Liver (tissue), 9 donors: ENCODE measurements around the gene SERBP1. TPM values are rescaled to one million over a fixed set of nuclear protein-coding genes. Genes with fewer than 3 reads are reported as not detected.

Source experiments
- DNase-seq: peaks from one replicate; pipeline ENCODE4 v3.0.0-alpha.2; 2017; ENCODE audit warnings: low spot score
- H3K27ac ChIP-seq, 2 donors: one replicate each; pipeline ENCODE4 v1.7.0; 2013; ENCODE audit warnings: inconsistent platforms in 2 of 2, low read length in 2 of 2, control low read depth in 1 of 2, low read depth in 1 of 2, mild to moderate bottlenecking in 1 of 2
- H3K27me3 ChIP-seq, 4 donors: one replicate each; pipeline versions ENCODE4 v1.6.1 to v1.7.0; 2013; ENCODE audit warnings: low read length in 3 of 4, inconsistent platforms in 1 of 4, mild to moderate bottlenecking in 1 of 4, moderate library complexity in 1 of 4; ENCODE audit not compliant: control insufficient read depth in 4 of 4, insufficient read depth in 4 of 4
- H3K36me3 ChIP-seq, 4 donors: one replicate each; pipeline versions ENCODE4 v1.6.1 to v1.7.0; 2013; ENCODE audit warnings: low read length in 3 of 4, mild to moderate bottlenecking in 3 of 4, low read depth in 1 of 4, moderate library complexity in 1 of 4; ENCODE audit not compliant: control insufficient read depth in 4 of 4, insufficient read depth in 3 of 4
- H3K4me1 ChIP-seq, 4 donors: one replicate each; pipeline versions ENCODE4 v1.6.1 to v1.7.0; 2013; ENCODE audit warnings: low read length in 3 of 4, mild to moderate bottlenecking in 3 of 4, moderate library complexity in 1 of 4; ENCODE audit not compliant: control insufficient read depth in 4 of 4, insufficient read depth in 4 of 4
- H3K4me3 ChIP-seq, 3 donors: one replicate each; pipeline versions ENCODE4 v1.6.1 to v1.7.0; 2013; ENCODE audit warnings: low read length in 3 of 3, control low read depth in 1 of 3, low read depth in 1 of 3, mild to moderate bottlenecking in 1 of 3
- H3K9ac ChIP-seq, 2 donors: one replicate each; pipeline ENCODE4 v1.7.0; 2013; ENCODE audit warnings: low read length in 2 of 2, mild to moderate bottlenecking in 2 of 2, moderate library complexity in 2 of 2, control low read depth in 1 of 2, low read depth in 1 of 2
- H3K9me3 ChIP-seq, 4 donors: one replicate each; pipeline versions ENCODE4 v1.6.1 to v1.7.0; 2013; ENCODE audit warnings: low read length in 3 of 4; ENCODE audit not compliant: control insufficient read depth in 4 of 4
- EGR1 ChIP-seq, 2 donors: IDR thresholded peaks; 2 replicates each; pipeline ENCODE4 v1.6.1; 2016 to 2018; ENCODE audit warnings: antibody characterized with exemption in 2 of 2, low read depth in 2 of 2
- FOXA1 ChIP-seq: IDR thresholded peaks from 2 replicates; pipeline ENCODE4 v1.6.1; 2016; ENCODE audit warnings: antibody characterized with exemption
- FOXA2 ChIP-seq: IDR thresholded peaks from 2 replicates; pipeline ENCODE4 v1.6.1; 2016; ENCODE audit warnings: antibody characterized with exemption
- GABPA ChIP-seq, 2 donors: IDR thresholded peaks in 1 of 2; conservative IDR thresholded peaks in 1 of 2; 2 replicates each; pipeline ENCODE4 v1.6.1; 2016; ENCODE audit warnings: antibody characterized with exemption in 2 of 2, mild to moderate bottlenecking in 1 of 2, moderate library complexity in 1 of 2
- HNF4A ChIP-seq, 2 donors: conservative IDR thresholded peaks; 2 replicates each; pipeline ENCODE4 v1.6.1; 2016; ENCODE audit warnings: antibody characterized with exemption in 2 of 2, mild to moderate bottlenecking in 2 of 2
- HNF4G ChIP-seq: IDR thresholded peaks from 2 replicates; pipeline ENCODE4 v1.6.1; 2016; ENCODE audit warnings: antibody characterized with exemption
- JUND ChIP-seq, 2 donors: IDR thresholded peaks; 2 replicates each; pipeline ENCODE4 v1.6.1; 2016; ENCODE audit warnings: antibody characterized with exemption in 2 of 2
- NR2F2 ChIP-seq: IDR thresholded peaks from 2 replicates; pipeline ENCODE4 v1.6.1; 2016; ENCODE audit warnings: antibody characterized with exemption
- RAD21 ChIP-seq, 2 donors: IDR thresholded peaks; 2 replicates each; pipeline ENCODE4 v1.6.1; 2016; ENCODE audit warnings: antibody characterized with exemption in 2 of 2, mild to moderate bottlenecking in 2 of 2
- RXRA ChIP-seq, 2 donors: IDR thresholded peaks; 2 replicates each; pipeline ENCODE4 v1.6.1; 2017 to 2018; ENCODE audit warnings: antibody characterized with exemption in 2 of 2, mild to moderate bottlenecking in 1 of 2
- WGBS: extraction: QIAGEN DNeasy Blood & Tissue Kit; methylation state at CpG from one replicate; pipeline ENCODE4 v1.1.7; 2013; 5-methylcytosine and 5-hydroxymethylcytosine counted together
- polyA plus RNA-seq, 2 donors: library from polyadenylated mRNA; stranded (reverse) in 1 of 2; unstranded in 1 of 2; fragments of 200-250 nt in 1 of 2; fragments of >200 nt in 1 of 2; fragmentation: Nextera tagmentation in 1 of 2; extraction: Ambion mirVana in 1 of 2; gene quantifications; one replicate each; pipeline versions ENCODE4 v1.2.1 to v1.2.3, GENCODE V29; 2013 to 2015
- total RNA-seq, 2 donors: library from RNA; depleted of rRNA; stranded (reverse); fragments of >200 nt; gene quantifications; one replicate each; pipeline ENCODE4 v1.2.3, GENCODE V29; 2014
- TF ChIP-seq, protein P1 (sequence below): IDR thresholded peaks from 2 replicates; pipeline ENCODE4 v1.6.1; 2016; ENCODE audit warnings: antibody characterized with exemption
- TF ChIP-seq, protein P2 (sequence below): IDR thresholded peaks from 2 replicates; pipeline ENCODE4 v1.6.1; 2016; ENCODE audit warnings: antibody characterized with exemption
- TF ChIP-seq, protein P3 (sequence below): IDR thresholded peaks from 2 replicates; pipeline ENCODE4 v1.6.1; 2016; ENCODE audit warnings: antibody characterized with exemption, mild to moderate bottlenecking
- TF ChIP-seq, protein P4 (sequence below): IDR thresholded peaks from 2 replicates; pipeline ENCODE4 v1.6.1; 2016; ENCODE audit warnings: antibody characterized with exemption
- TF ChIP-seq, protein P5 (sequence below): fragments of 150-350 bp; IDR thresholded peaks from 2 replicates; pipeline ENCODE4 v1.5.1; 2017; ENCODE audit warnings: improper control_type of control experiment, low read depth, low read length; ENCODE audit not compliant: missing input control
- donor health status: healthy.
- donor health status: healthy.
- donor health status: healthy.
- donor health status: healthy.
- donor health status: healthy.

SERBP1 gene
- total and polyA plus RNA-seq, 4 donors = 66.6 to 140 (median 117) TPM

DNA sequence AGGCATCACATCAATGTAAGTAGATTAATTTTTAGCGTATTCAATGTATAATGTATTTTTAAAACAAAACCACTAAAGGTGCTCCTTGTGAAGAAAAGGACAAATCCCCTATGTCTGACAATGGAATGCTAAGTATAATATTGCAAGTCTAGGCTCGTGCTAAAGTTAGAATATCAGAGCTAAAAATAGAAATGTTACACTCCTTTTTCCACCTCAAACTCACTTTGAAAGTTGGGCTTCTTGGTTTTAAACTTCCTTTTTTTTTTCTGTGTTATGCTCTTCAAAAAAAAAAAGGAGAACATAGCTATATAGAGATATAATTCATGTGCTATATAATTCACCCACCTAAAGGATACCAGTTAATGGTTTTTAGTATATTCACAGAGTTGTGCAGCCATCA is 3.6 kb upstream of the SERBP1 start:
- Histone ChIP-seq H3K36me3 (no peaks in the 10 kb centered on the region), H3K4me3 (no peak overlapping the region), H3K4me1 (peaks cover 0 to 9% (median 0%) of the 10 kb centered on the region in 4 donors), H3K27me3 (no peaks in the 10 kb centered on the region), H3K9me3 (no peaks in the 10 kb centered on the region), H3K27ac (no peak overlapping the region), H3K9ac (no peak overlapping the region)
- WGBS = 82% methylated on average over 2 of the region's 2 CpGs
- no peak for DNase-seq
- no peak for TF ChIP-seq NR2F2
- no peak for TF ChIP-seq EGR1 (IDR thresholded peaks at IDR 0.05; ENCODE audit: low read depth in 2 of 2)
- TF ChIP-seq FOXA1 = no peak
- TF ChIP-seq, protein P1, sequence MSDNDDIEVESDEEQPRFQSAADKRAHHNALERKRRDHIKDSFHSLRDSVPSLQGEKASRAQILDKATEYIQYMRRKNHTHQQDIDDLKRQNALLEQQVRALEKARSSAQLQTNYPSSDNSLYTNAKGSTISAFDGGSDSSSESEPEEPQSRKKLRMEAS = no peak
- no peak for TF ChIP-seq JUND (IDR thresholded peaks at IDR 0.05)
- TF ChIP-seq, protein P2, sequence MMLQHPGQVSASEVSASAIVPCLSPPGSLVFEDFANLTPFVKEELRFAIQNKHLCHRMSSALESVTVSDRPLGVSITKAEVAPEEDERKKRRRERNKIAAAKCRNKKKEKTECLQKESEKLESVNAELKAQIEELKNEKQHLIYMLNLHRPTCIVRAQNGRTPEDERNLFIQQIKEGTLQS = no peak
- TF ChIP-seq HNF4G = no peak
- TF ChIP-seq, protein P3, sequence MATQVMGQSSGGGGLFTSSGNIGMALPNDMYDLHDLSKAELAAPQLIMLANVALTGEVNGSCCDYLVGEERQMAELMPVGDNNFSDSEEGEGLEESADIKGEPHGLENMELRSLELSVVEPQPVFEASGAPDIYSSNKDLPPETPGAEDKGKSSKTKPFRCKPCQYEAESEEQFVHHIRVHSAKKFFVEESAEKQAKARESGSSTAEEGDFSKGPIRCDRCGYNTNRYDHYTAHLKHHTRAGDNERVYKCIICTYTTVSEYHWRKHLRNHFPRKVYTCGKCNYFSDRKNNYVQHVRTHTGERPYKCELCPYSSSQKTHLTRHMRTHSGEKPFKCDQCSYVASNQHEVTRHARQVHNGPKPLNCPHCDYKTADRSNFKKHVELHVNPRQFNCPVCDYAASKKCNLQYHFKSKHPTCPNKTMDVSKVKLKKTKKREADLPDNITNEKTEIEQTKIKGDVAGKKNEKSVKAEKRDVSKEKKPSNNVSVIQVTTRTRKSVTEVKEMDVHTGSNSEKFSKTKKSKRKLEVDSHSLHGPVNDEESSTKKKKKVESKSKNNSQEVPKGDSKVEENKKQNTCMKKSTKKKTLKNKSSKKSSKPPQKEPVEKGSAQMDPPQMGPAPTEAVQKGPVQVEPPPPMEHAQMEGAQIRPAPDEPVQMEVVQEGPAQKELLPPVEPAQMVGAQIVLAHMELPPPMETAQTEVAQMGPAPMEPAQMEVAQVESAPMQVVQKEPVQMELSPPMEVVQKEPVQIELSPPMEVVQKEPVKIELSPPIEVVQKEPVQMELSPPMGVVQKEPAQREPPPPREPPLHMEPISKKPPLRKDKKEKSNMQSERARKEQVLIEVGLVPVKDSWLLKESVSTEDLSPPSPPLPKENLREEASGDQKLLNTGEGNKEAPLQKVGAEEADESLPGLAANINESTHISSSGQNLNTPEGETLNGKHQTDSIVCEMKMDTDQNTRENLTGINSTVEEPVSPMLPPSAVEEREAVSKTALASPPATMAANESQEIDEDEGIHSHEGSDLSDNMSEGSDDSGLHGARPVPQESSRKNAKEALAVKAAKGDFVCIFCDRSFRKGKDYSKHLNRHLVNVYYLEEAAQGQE = no peak
- TF ChIP-seq, protein P4, sequence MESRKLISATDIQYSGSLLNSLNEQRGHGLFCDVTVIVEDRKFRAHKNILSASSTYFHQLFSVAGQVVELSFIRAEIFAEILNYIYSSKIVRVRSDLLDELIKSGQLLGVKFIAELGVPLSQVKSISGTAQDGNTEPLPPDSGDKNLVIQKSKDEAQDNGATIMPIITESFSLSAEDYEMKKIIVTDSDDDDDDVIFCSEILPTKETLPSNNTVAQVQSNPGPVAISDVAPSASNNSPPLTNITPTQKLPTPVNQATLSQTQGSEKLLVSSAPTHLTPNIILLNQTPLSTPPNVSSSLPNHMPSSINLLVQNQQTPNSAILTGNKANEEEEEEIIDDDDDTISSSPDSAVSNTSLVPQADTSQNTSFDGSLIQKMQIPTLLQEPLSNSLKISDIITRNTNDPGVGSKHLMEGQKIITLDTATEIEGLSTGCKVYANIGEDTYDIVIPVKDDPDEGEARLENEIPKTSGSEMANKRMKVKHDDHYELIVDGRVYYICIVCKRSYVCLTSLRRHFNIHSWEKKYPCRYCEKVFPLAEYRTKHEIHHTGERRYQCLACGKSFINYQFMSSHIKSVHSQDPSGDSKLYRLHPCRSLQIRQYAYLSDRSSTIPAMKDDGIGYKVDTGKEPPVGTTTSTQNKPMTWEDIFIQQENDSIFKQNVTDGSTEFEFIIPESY = no peak
- TF ChIP-seq FOXA2 = no peak
- TF ChIP-seq RXRA (IDR thresholded peaks at IDR 0.05) = no peak
- no peak for TF ChIP-seq RAD21 (IDR thresholded peaks at IDR 0.05)
- TF ChIP-seq GABPA (IDR thresholded peaks at IDR 0.05 in 1 of 2, conservative IDR thresholded peaks at IDR 0.05 in 1 of 2) = no peak
- TF ChIP-seq, protein P5, sequence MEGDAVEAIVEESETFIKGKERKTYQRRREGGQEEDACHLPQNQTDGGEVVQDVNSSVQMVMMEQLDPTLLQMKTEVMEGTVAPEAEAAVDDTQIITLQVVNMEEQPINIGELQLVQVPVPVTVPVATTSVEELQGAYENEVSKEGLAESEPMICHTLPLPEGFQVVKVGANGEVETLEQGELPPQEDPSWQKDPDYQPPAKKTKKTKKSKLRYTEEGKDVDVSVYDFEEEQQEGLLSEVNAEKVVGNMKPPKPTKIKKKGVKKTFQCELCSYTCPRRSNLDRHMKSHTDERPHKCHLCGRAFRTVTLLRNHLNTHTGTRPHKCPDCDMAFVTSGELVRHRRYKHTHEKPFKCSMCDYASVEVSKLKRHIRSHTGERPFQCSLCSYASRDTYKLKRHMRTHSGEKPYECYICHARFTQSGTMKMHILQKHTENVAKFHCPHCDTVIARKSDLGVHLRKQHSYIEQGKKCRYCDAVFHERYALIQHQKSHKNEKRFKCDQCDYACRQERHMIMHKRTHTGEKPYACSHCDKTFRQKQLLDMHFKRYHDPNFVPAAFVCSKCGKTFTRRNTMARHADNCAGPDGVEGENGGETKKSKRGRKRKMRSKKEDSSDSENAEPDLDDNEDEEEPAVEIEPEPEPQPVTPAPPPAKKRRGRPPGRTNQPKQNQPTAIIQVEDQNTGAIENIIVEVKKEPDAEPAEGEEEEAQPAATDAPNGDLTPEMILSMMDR = no peak

DNA sequence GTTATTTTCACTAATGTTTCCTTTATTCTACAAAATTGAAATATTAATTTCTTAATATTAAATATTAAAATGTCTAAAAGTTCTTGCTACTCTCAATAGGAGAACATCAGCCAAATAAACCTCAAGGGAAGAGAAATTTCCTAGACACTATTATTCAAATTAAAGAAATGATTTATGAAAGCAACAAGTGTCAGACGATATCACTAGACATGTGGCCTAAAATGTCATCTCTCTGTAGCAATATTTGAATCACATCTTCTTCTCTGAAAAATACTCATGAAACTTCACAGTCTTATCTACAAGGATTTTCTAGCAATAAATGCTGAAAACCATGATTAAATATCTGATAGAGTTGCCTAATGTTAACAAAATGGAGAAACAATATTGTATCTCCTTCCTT is 2.5 kb upstream of the SERBP1 start:
- 92% methylated on average over 1 of the region's 1 CpG for WGBS
- no peaks in the 10 kb centered on the region for H3K27me3 ChIP-seq
- TF ChIP-seq HNF4A (conservative IDR thresholded peaks at IDR 0.05) (no peak), FOXA1 (no peak)
- no peaks in the 10 kb centered on the region for H3K9me3 ChIP-seq
- DNase-seq = no peak
- H3K27ac ChIP-seq = no peak overlapping the region
- no peak overlapping the region for H3K4me3 ChIP-seq
- no peaks in the 10 kb centered on the region for H3K36me3 ChIP-seq
- H3K9ac ChIP-seq = no peak overlapping the region
- peaks cover 0 to 17% (median under 1%) of the 10 kb centered on the region in 4 donors for H3K4me1 ChIP-seq
